ENCODE measurements around the gene CERCAM.

DNA sequence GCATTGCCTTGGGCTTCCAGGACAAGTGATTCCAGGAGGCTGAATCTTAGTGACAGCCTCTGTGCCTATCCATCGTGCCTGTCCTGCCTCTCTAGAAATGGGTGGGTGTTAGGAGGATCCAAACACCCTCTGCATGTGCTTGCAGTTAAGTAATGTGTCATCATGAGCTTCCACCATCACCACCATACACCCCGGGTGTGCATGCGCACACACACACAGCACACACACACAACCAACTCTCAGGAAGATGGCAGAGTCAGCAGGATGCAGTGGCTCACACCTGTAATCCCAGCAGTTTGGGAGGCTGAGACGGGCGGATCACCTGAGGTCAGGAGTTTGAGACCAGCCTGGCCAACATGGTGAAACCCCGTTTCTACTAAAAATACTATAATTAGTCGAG is 22.8 kb upstream of the CERCAM start:
- TF ChIP-seq, protein P1, sequence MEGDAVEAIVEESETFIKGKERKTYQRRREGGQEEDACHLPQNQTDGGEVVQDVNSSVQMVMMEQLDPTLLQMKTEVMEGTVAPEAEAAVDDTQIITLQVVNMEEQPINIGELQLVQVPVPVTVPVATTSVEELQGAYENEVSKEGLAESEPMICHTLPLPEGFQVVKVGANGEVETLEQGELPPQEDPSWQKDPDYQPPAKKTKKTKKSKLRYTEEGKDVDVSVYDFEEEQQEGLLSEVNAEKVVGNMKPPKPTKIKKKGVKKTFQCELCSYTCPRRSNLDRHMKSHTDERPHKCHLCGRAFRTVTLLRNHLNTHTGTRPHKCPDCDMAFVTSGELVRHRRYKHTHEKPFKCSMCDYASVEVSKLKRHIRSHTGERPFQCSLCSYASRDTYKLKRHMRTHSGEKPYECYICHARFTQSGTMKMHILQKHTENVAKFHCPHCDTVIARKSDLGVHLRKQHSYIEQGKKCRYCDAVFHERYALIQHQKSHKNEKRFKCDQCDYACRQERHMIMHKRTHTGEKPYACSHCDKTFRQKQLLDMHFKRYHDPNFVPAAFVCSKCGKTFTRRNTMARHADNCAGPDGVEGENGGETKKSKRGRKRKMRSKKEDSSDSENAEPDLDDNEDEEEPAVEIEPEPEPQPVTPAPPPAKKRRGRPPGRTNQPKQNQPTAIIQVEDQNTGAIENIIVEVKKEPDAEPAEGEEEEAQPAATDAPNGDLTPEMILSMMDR (IDR thresholded peaks at IDR 0.05; ENCODE audit: poor library complexity, severe bottlenecking): no peak
- TF ChIP-seq RAD21 (conservative IDR thresholded peaks at IDR 0.05) (no peak), POLR2AphosphoS5 (IDR thresholded peaks at IDR 0.05) (no peak), EZH2 (IDR thresholded peaks at IDR 0.05; ENCODE audit: borderline replicate concordance, insufficient read depth, low read length, poor library complexity, severe bottlenecking) (no peak), EP300 (conservative IDR thresholded peaks at IDR 0.05; ENCODE audit: poor library complexity, severe bottlenecking) (no peak), TAF1 (IDR thresholded peaks at IDR 0.05; ENCODE audit: low read depth) (no peak), MXI1 (conservative IDR thresholded peaks at IDR 0.05; ENCODE audit: poor library complexity, severe bottlenecking) (no peak), SMC3 (conservative IDR thresholded peaks at IDR 0.05; ENCODE audit: poor library complexity) (no peak)
- TF ChIP-seq, protein P2, sequence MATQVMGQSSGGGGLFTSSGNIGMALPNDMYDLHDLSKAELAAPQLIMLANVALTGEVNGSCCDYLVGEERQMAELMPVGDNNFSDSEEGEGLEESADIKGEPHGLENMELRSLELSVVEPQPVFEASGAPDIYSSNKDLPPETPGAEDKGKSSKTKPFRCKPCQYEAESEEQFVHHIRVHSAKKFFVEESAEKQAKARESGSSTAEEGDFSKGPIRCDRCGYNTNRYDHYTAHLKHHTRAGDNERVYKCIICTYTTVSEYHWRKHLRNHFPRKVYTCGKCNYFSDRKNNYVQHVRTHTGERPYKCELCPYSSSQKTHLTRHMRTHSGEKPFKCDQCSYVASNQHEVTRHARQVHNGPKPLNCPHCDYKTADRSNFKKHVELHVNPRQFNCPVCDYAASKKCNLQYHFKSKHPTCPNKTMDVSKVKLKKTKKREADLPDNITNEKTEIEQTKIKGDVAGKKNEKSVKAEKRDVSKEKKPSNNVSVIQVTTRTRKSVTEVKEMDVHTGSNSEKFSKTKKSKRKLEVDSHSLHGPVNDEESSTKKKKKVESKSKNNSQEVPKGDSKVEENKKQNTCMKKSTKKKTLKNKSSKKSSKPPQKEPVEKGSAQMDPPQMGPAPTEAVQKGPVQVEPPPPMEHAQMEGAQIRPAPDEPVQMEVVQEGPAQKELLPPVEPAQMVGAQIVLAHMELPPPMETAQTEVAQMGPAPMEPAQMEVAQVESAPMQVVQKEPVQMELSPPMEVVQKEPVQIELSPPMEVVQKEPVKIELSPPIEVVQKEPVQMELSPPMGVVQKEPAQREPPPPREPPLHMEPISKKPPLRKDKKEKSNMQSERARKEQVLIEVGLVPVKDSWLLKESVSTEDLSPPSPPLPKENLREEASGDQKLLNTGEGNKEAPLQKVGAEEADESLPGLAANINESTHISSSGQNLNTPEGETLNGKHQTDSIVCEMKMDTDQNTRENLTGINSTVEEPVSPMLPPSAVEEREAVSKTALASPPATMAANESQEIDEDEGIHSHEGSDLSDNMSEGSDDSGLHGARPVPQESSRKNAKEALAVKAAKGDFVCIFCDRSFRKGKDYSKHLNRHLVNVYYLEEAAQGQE (IDR thresholded peaks at IDR 0.05; ENCODE audit: borderline replicate concordance): no peak
